Lower lobe of right lung (tissue), 2 donors: Measurements from ENCODE around the gene MYZAP. TPM values are rescaled to one million over a fixed set of nuclear protein-coding genes. Genes with fewer than 3 reads are reported as not detected.

Experiments used
- ATAC-seq, 2 donors: fragments of 200-7000 bp; cut with Tn5 transposase; one replicate each; pipeline ENCODE4 v1.9.1; 2020 to 2022; ENCODE audit warnings: mild to moderate bottlenecking in 2 of 2, moderate library complexity in 2 of 2
- DNase-seq: peaks from one replicate; pipeline ENCODE4 v3.0.0-alpha.2; 2020
- H3K27ac ChIP-seq: fragments of 200-600 bp; one replicate; pipeline ENCODE4 v1.8.0; 2022
- H3K27me3 ChIP-seq: fragments of 200-600 bp; one replicate; pipeline ENCODE4 v1.8.0; 2022; ENCODE audit warnings: low read depth
- H3K36me3 ChIP-seq: fragments of 200-600 bp; one replicate; pipeline ENCODE4 v1.8.0; 2022; ENCODE audit warnings: mild to moderate bottlenecking
- H3K4me1 ChIP-seq: fragments of 200-600 bp; one replicate; pipeline ENCODE4 v1.8.0; 2022
- H3K4me3 ChIP-seq: fragments of 200-600 bp; one replicate; pipeline ENCODE4 v1.8.0; 2022; ENCODE audit warnings: mild to moderate bottlenecking
- H3K9me3 ChIP-seq: fragments of 200-600 bp; one replicate; pipeline ENCODE4 v1.8.0; 2022
- CTCF ChIP-seq: fragments of 200-600 bp; IDR thresholded peaks from one replicate; pipeline ENCODE4 v1.8.0; 2022; ENCODE audit warnings: antibody characterized with exemption, mild to moderate bottlenecking
- intact Hi-C: fragments of 100-400 bp; cut with DNase I; formaldehyde crosslinking; loops from one replicate; pipeline ENCODE4 v1.11.0; 2022
- total RNA-seq: library from RNA; stranded (reverse); fragmentation: NEBNext Ultra II Directional; extraction: Animal tissue kit (Norgen Biotek cat#: 25700); gene quantifications from one replicate; pipeline ENCODE4 v1.2.1, GENCODE V29; 2021
- donor health status: DM: no; HTN: yes; CAD: no; lungs with severe emphysema.

The MYZAP gene
- total RNA-seq, 1 donor from 2014 or later = 41.3 TPM

- H3K4me1 ChIP-seq = peaks cover 9% of the 10 kb centered on the region
- H3K27ac ChIP-seq = no peak overlapping the region
- no peaks in the 10 kb centered on the region for H3K9me3 ChIP-seq
- ATAC-seq (no peak), DNase-seq (no peak)
- intact Hi-C loops = no loop called here
- H3K36me3 ChIP-seq = no peaks in the 10 kb centered on the region
- no peak overlapping the region for H3K4me3 ChIP-seq
- TF ChIP-seq CTCF = no peak
- H3K27me3 ChIP-seq = no peaks in the 10 kb centered on the region
Observed at GRCh38 chr15:57651445-57651844, 59.7 kb downstream of the MYZAP start.

- Histone ChIP-seq H3K4me1 (peaks cover 2% of the 10 kb centered on the region), H3K36me3 (no peaks in the 10 kb centered on the region), H3K27me3 (no peaks in the 10 kb centered on the region), H3K9me3 (no peaks in the 10 kb centered on the region), H3K4me3 (no peak overlapping the region), H3K27ac (no peak overlapping the region)
- ATAC-seq = no peak
- intact Hi-C loops = no loop called here
- DNase-seq = no peak
- no peak for TF ChIP-seq CTCF
Observed at GRCh38 chr15:57652481-57652880, 60.8 kb downstream of the MYZAP start.

- Histone ChIP-seq H3K36me3 (no peaks in the 10 kb centered on the region), H3K9me3 (no peaks in the 10 kb centered on the region), H3K27me3 (no peaks in the 10 kb centered on the region), H3K27ac (no peak overlapping the region), H3K4me3 (no peak overlapping the region), H3K4me1 (no peaks in the 10 kb centered on the region)
- ATAC-seq (peak in 1 of 2 donors; percentile 46), DNase-seq (no peak)
- intact Hi-C loops = no loop called here
- TF ChIP-seq CTCF = no peak
Observed at GRCh38 chr15:57654153-57654852, 62.6 kb downstream of the MYZAP start.

GRCh38 chr15:57655053-57655452 is 63.3 kb downstream of the MYZAP start:
- ATAC-seq (no peak), DNase-seq (no peak)
- Histone ChIP-seq H3K36me3 (no peaks in the 10 kb centered on the region), H3K4me1 (no peaks in the 10 kb centered on the region), H3K9me3 (no peaks in the 10 kb centered on the region), H3K27me3 (no peaks in the 10 kb centered on the region), H3K4me3 (no peak overlapping the region), H3K27ac (no peak overlapping the region)
- intact Hi-C loops = no loop called here
- TF ChIP-seq CTCF = no peak

- DNase-seq = no peak
- intact Hi-C loops = no loop called here
- Histone ChIP-seq H3K4me1 (no peaks in the 10 kb centered on the region), H3K4me3 (no peak overlapping the region), H3K27me3 (no peaks in the 10 kb centered on the region), H3K36me3 (no peaks in the 10 kb centered on the region), H3K9me3 (no peaks in the 10 kb centered on the region), H3K27ac (no peak overlapping the region)
- no peak for TF ChIP-seq CTCF
- no peak for ATAC-seq
Observed at GRCh38 chr15:57655809-57656208, 64.1 kb downstream of the MYZAP start.
